Measurements from ENCODE around the gene STK32B.
A peak's percentile ranks its signal among the peaks of the same experiment; 100 is the strongest.

The STK32B gene

GRCh38 chr4:5185551-5185950 lies 134.3 kb downstream of the STK32B start:
- no peak for DNase-seq
- H3K36me3 ChIP-seq, result no peaks in the 10 kb centered on the region
- no peak for TF ChIP-seq CTCF (IDR thresholded peaks at IDR 0.05; ENCODE audit: low read depth, low read length)
- no peak overlapping the region for H3K4me3 ChIP-seq (ENCODE audit: low read depth, low read length)
- H3K27me3 ChIP-seq (ENCODE audit: insufficient read depth, low read depth, severe bottlenecking), result no peaks in the 10 kb centered on the region
- H3K9me3 ChIP-seq (ENCODE audit: severe bottlenecking), result no peaks in the 10 kb centered on the region
- 0 out of 2 replicates have a peak overlapping the region, but pooled peaks have one; percentile 2 for H3K27ac ChIP-seq

- Histone ChIP-seq H3K27ac (no peak overlapping the region), H3K4me3 (ENCODE audit: low read depth, low read length) (no peak overlapping the region), H3K36me3 (no peaks in the 10 kb centered on the region), H3K27me3 (ENCODE audit: insufficient read depth, low read depth, severe bottlenecking) (no peaks in the 10 kb centered on the region), H3K9me3 (ENCODE audit: severe bottlenecking) (no peaks in the 10 kb centered on the region)
- no peak for TF ChIP-seq CTCF (IDR thresholded peaks at IDR 0.05; ENCODE audit: low read depth, low read length)
- no peak for DNase-seq
Observed at GRCh38 chr4:5186271-5187064, 135.2 kb downstream of the STK32B start.

GRCh38 chr4:5188130-5188529 lies 136.8 kb downstream of the STK32B start:
- H3K27ac ChIP-seq, result no peak overlapping the region
- no peak for TF ChIP-seq CTCF (IDR thresholded peaks at IDR 0.05; ENCODE audit: low read depth, low read length)
- H3K4me3 ChIP-seq (ENCODE audit: low read depth, low read length), result no peak overlapping the region
- H3K36me3 ChIP-seq, result no peaks in the 10 kb centered on the region
- DNase-seq, result no peak
- no peaks in the 10 kb centered on the region for H3K27me3 ChIP-seq (ENCODE audit: insufficient read depth, low read depth, severe bottlenecking)
- H3K9me3 ChIP-seq (ENCODE audit: severe bottlenecking), result no peaks in the 10 kb centered on the region

- Histone ChIP-seq H3K4me3 (ENCODE audit: low read depth, low read length) (no peak overlapping the region), H3K9me3 (ENCODE audit: severe bottlenecking) (no peaks in the 10 kb centered on the region), H3K36me3 (no peaks in the 10 kb centered on the region), H3K27ac (no peak overlapping the region), H3K27me3 (ENCODE audit: insufficient read depth, low read depth, severe bottlenecking) (no peaks in the 10 kb centered on the region)
- no peak for TF ChIP-seq CTCF (IDR thresholded peaks at IDR 0.05; ENCODE audit: low read depth, low read length)
- DNase-seq, result no peak
Observed at GRCh38 chr4:5191831-5192230, 140.6 kb downstream of the STK32B start.

- no peaks in the 10 kb centered on the region for H3K36me3 ChIP-seq
- H3K27me3 ChIP-seq (ENCODE audit: insufficient read depth, low read depth, severe bottlenecking), result no peaks in the 10 kb centered on the region
- DNase-seq, result no peak
- H3K27ac ChIP-seq, result no peak overlapping the region
- H3K9me3 ChIP-seq (ENCODE audit: severe bottlenecking), result no peaks in the 10 kb centered on the region
- no peak overlapping the region for H3K4me3 ChIP-seq (ENCODE audit: low read depth, low read length)
- no peak for TF ChIP-seq CTCF (IDR thresholded peaks at IDR 0.05; ENCODE audit: low read depth, low read length)
Observed at GRCh38 chr4:5192271-5192670, 141.0 kb downstream of the STK32B start.

- TF ChIP-seq CTCF (IDR thresholded peaks at IDR 0.05; ENCODE audit: low read depth, low read length), result no peak
- H3K27ac ChIP-seq, result no peak overlapping the region
Observed at GRCh38 chr4:5192678-5193077, 141.4 kb downstream of the STK32B start.

More at GRCh38 chr4:5192678-5193077, 141.4 kb downstream of the STK32B start:
- H3K4me3 ChIP-seq (ENCODE audit: low read depth, low read length), result no peak overlapping the region
- DNase-seq, result no peak
- no peaks in the 10 kb centered on the region for H3K27me3 ChIP-seq (ENCODE audit: insufficient read depth, low read depth, severe bottlenecking)
- H3K36me3 ChIP-seq, result no peaks in the 10 kb centered on the region
- H3K9me3 ChIP-seq (ENCODE audit: severe bottlenecking), result no peaks in the 10 kb centered on the region
